GM18520 (cell line): Measurements from ENCODE around the gene EPOP.

Source experiments
- ATAC-seq: cut with Tn5 transposase; IDR thresholded peaks from one replicate; pipeline ENCODE4 v1.9.1; 2021; ENCODE audit not compliant: unreplicated experiment

The EPOP gene

GRCh38 chr17:38674014-38674748, 576 bp downstream of the EPOP start:
- peak; percentile 13 for ATAC-seq

GRCh38 chr17:38673707-38674013, 1.1 kb downstream of the EPOP start:
- no peak for ATAC-seq

GRCh38 chr17:38672788-38673706, 1.7 kb downstream of the EPOP start:
- no peak for ATAC-seq

- ATAC-seq = no peak
Measured at GRCh38 chr17:38671939-38672720, 2.6 kb downstream of the EPOP start.

- no peak for ATAC-seq
Measured at GRCh38 chr17:38669520-38669919, 5.2 kb downstream of the EPOP start.

DNA sequence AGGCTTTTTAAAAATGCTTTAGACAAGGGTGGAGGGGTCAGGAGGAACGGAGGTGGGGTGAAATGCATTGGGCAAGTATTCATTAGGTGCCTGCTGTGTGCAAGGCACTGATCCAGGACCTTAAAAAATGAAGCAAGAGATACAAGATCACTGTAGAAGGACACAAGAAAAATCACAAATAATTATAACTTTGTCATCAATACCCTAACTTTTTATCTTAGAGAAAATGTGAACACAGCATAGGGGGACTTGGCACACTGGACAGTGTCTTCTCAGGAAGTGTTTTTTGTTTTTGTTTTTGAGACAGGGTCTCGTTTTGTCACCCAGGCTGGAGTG, 7.0 kb downstream of the EPOP start:
- ATAC-seq = no peak

GRCh38 chr17:38667099-38667786, 7.5 kb downstream of the EPOP start:
- no peak for ATAC-seq

DNA sequence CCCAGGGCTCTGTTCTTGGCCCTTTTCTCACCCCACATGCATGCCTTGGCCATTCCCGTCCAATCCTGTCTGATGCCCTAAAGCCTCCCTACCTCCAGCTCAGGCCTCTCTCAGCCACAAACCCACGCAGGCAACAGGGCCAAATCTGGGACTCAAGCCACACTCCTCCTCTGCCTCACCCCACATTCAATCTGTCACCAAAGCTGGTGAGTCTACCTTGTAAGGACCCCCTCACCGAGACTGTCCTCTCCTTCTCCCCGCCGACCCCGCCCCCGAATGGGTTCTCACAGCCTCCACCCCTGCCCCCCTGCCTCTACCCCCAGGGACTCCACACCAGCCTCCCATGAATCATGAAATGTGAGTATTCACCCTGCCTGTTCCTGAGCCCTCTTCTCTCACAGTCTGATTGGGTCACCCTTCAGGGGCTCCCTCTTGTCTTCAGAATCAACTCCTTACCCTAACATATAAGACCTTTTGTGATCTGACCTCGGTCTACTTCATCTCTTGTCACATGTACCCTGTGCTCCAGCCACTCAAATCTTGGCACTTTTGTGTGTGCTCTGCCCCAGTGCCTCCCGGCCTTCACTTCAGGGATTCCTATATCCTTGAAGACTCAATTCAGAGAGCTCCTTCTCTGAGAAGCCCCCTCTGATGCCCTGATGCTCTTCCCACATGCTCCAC, 10.7 kb downstream of the EPOP start:
- no peak for ATAC-seq

- ATAC-seq = no peak
Measured at GRCh38 chr17:38663125-38663751, 11.5 kb downstream of the EPOP start.

DNA sequence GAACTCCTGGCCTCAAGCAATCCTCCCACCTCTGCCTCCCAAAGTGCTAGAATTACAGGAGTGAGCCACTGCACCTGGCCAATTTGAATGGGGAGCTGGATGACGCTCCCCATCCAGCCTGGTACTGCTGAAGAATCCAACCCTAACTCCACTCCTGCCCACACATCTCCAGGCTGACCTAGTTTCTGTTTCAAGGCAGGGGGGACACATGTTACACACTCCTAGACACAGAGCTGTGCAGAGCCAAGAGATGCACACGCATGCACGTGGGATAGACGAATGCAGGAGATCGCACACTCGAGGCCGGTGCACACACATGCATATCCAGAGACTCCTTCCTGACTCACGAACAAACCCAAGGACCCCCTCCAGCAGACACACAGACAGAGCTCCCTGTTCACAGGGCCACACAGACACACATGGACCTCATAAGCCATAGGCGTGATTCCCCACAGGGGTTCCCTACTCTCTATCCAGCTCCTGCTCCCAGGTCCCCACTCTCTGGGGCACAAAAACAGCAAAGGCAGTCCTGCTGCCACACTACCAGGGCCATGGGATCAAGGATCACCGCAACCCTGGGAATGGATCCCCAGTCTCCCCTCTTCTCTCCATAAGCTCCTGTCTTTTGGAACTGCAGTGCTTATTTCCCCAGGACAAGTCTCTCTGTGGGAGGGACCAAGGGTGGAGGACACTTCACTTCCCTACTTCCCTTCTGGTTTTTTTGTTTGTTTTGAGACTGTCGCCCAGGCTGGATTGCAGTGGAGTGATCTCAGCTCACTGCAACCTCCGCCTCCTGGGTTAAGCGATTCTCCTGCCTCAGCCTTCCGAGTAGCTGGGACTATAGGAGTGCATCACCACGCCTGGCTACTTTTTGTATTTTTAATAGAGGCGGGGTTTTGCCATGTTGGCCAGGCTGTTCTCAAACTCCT, 14.4 kb downstream of the EPOP start:
- no peak for ATAC-seq

GRCh38 chr17:38659415-38659814, 15.3 kb downstream of the EPOP start:
- ATAC-seq = no peak

DNA sequence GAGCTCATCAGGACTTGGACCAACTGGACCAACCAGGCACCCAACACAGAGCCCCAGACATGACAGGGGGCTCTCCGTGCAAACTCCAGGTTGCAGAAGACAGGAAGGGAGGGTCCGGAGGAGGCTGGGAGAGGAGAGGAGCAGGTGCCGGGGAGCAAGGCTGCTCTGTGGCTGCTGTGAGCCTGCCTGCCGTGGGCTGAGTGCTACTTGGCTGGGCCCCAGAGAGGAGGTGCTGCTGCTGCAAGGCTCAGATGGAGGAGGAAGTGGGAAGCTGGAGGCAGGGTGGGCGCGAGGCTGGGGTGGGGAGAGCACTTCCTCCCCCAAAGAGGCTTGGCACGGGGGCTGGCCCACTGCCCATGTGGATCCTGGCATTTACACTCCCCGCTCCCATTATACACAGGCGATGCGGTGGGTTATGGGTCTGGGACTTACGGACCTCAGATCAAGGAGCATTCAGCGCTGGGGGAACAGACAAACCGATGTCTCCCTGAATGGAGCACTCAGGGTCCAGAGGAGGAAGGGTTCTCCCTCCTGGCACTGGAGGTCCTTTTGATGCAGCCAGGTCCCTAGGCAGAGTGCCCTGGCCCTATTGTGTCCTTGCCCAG, 15.9 kb downstream of the EPOP start:
- no peak for ATAC-seq

- ATAC-seq = no peak
Measured at GRCh38 chr17:38657824-38658740, 16.7 kb downstream of the EPOP start.

DNA sequence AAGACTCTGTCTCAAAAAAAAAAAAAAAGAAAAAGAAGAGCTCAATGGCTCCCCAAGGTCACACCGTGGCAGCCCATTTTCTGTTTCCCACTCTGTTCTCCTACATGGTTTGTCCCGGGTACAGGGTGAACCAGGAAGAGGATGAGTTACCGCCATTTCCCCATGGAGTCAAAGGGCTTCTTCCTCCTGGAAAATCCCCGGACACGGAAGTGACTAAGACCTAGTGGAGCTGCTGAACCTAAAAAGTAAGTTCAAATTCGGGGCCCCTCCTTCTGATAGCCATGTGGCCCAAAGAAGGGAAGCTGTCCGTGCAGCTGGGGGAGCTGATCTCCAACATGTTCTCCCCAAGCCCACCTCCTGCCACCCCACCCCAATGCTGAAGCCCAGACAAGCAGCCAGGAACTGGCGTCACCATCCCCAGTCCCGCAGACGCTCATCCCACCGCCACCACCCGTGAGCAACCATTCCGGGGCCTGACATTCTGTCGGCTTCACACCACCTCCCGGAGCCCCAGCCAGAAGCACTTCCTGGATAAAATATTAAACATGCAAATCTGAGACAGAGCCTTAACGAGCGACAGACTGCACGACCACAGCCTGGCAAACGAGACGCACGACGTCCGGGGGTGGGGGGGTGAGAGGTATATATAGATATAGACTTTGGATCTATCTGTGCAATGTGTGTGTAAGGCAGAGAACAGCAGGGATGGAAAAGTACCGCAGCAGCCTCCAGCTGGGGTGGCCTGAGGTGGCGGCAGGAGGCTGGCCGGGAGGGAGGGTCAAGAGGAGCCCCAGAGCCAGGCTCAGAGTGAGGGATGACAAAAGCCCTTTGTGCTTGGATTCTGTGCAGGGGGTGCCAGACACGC, 17.6 kb downstream of the EPOP start:
- no peak for ATAC-seq

DNA sequence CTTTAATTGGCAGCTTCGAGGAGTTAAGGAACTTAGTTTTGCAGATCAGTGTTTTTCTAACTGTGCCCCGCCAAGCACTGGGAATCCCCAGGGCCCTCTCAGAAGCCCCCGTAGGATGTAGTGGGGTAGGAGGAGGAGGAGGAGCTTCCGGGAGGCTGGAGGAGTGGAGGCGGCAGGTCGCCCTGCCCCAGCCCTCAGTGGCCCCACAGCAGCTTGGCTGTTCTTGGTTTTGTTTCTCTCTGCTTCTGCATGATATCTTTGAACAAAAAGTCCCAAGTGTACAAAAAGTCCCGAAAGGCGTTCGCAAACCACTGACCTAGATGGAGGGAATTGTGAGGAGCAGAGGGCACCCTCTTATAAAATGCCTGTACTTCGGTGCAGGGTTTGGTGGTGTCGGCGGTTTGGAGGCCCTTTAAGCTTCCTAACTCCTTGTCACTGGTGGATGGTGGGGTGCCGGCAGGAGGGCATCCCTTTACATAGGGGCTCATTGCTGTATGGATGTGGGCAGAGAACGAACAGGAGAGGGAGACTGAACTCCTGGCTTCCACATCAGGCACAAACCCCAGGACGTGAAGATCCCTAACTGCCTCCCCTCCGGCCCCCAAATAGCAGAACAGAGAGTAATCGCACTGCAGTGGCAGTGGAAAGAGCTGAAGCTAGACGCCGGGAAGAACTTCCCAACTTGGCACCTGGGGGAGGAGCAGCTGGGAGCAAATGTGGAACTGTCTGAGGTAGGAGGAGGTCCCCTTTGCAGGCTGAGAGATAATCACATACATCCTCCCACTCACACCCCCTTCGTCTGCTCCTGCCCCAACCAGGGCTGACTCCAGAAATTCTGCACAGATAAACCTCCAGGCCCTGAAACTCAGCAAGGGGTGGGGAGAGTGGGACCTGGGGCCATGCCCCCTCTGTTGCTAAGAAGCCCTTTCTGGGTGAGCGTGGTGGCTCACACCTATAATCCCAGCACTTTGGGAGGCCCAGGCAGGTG, 20.1 kb downstream of the EPOP start:
- no peak for ATAC-seq
